Measurements from ENCODE around the gene BLM.

The BLM gene

GRCh38 chr15:90851940-90852339 lies 134.8 kb downstream of the BLM start:
- no peak overlapping the region for H3K4me3 ChIP-seq (ENCODE audit: low read depth, low read length)
- no peak for TF ChIP-seq CTCF (IDR thresholded peaks at IDR 0.05; ENCODE audit: borderline replicate concordance, insufficient read depth, low read depth, low read length)

- no peak for TF ChIP-seq CTCF (IDR thresholded peaks at IDR 0.05; ENCODE audit: borderline replicate concordance, insufficient read depth, low read depth, low read length)
- H3K4me3 ChIP-seq (ENCODE audit: low read depth, low read length): no peak overlapping the region
These were observed 138.0 kb downstream of the BLM start for GRCh38 chr15:90855139-90855538.

- H3K4me3 ChIP-seq (ENCODE audit: low read depth, low read length): no peak overlapping the region
- no peak for TF ChIP-seq CTCF (IDR thresholded peaks at IDR 0.05; ENCODE audit: borderline replicate concordance, insufficient read depth, low read depth, low read length)
These were observed 140.2 kb downstream of the BLM start for GRCh38 chr15:90857337-90857736.

GRCh38 chr15:90857883-90858443 lies 140.8 kb downstream of the BLM start:
- no peak for TF ChIP-seq CTCF (IDR thresholded peaks at IDR 0.05; ENCODE audit: borderline replicate concordance, insufficient read depth, low read depth, low read length)
- no peak overlapping the region for H3K4me3 ChIP-seq (ENCODE audit: low read depth, low read length)

GRCh38 chr15:90859234-90860131 lies 142.3 kb downstream of the BLM start:
- TF ChIP-seq CTCF (IDR thresholded peaks at IDR 0.05; ENCODE audit: borderline replicate concordance, insufficient read depth, low read depth, low read length): no peak

DNA sequence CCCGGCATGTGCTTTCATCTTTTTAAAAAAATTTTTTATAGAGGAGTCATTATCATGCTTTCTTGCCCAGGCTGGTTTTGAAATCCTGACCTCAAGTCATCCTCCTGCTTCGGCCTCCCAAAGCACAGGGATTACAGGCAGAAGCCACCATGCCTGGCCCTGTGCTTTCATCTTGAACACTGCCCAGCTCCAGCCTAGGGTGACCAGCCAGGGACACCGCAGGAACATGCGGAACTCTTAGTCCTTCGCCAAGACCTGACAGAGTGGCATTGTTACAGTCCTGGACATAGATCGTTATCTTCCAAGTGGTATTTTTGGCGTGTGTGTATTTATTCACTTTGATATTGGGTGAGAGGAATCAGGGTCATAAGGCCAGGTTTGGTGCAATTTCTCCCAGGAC lies 143.3 kb downstream of the BLM start:
- H3K4me3 ChIP-seq (ENCODE audit: low read depth, low read length): no peak overlapping the region
- no peak for TF ChIP-seq CTCF (IDR thresholded peaks at IDR 0.05; ENCODE audit: borderline replicate concordance, insufficient read depth, low read depth, low read length)

More at GRCh38 chr15:90859234-90860131, 142.3 kb downstream of the BLM start:
- no peak overlapping the region for H3K4me3 ChIP-seq (ENCODE audit: low read depth, low read length)

All from GM12875 (cell line).